Memory B cell (primary cell): Measurements from ENCODE around the gene PUSL1.

Source experiments
- ATAC-seq: fragments of 150-1000 bp; cut with Tn5 transposase; 2 replicates; pipeline ENCODE4 v1.10.0; 2021; ENCODE audit warnings: low read depth, mild to moderate bottlenecking, moderate library complexity
- DNase-seq, 2 donors: peaks; one replicate each; pipeline ENCODE4 v3.0.0; 2022; ENCODE audit warnings: low spot score in 2 of 2
- H3K27ac Mint-ChIP-seq: one replicate; pipeline ENCODE4 v1.8.0; 2022; ENCODE audit warnings: mild to moderate bottlenecking, moderate library complexity, mixed read lengths
- H3K27me3 Mint-ChIP-seq: one replicate; pipeline ENCODE4 v1.8.0; 2022; ENCODE audit warnings: mixed read lengths
- H3K36me3 Mint-ChIP-seq: one replicate; pipeline ENCODE4 v1.8.0; 2022; ENCODE audit warnings: mild to moderate bottlenecking, mixed read lengths
- H3K4me1 Mint-ChIP-seq: one replicate; pipeline ENCODE4 v1.8.0; 2022; ENCODE audit warnings: mixed read lengths
- H3K4me3 Mint-ChIP-seq: one replicate; pipeline ENCODE4 v1.8.0; 2022; ENCODE audit warnings: mild to moderate bottlenecking, moderate library complexity, mixed read lengths
- H3K9me3 Mint-ChIP-seq: one replicate; pipeline ENCODE4 v1.8.0; 2022; ENCODE audit warnings: mixed read lengths

Gene PUSL1

DNA sequence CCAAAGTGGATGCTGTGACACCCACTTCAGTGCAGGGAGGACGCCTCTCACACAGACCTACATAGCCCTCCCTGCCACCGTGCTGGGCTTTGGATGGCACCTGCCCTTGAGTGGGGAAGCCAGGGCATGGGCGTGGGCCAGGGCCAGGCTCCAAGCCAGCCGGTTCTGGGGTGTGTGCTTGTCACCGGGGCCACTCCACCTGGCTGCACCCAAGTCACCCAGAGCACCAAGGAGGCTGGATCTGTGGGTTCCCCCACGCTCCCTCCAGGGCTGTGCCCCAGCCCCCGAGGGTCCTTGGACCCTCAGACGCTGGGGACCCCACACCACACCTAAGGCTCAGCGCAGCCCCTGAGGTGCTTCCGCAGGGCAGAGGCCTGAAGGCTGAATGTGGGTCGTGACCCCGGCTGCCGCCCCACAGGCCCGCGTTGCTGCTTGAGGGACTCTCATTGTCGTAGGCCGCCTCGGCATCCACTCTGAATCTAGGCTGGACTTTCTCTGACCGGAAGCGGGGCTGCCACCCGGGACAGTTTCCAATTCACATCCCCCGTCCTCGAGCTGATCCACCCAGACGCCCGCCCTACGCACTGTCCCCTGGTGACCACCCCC lies 48.5 kb downstream of the PUSL1 start:
- Mint-ChIP-seq H3K4me1 (peaks cover 23% of the 10 kb centered on the region), H3K36me3 (peaks cover 2% of the 10 kb centered on the region), H3K9me3 (no peaks in the 10 kb centered on the region), H3K27me3 (peaks cover 20% of the 10 kb centered on the region), H3K27ac (no peak overlapping the region), H3K4me3 (no peak overlapping the region)
- DNase-seq (peak in 1 of 2 donors; percentile 15), ATAC-seq (no peak)

DNA sequence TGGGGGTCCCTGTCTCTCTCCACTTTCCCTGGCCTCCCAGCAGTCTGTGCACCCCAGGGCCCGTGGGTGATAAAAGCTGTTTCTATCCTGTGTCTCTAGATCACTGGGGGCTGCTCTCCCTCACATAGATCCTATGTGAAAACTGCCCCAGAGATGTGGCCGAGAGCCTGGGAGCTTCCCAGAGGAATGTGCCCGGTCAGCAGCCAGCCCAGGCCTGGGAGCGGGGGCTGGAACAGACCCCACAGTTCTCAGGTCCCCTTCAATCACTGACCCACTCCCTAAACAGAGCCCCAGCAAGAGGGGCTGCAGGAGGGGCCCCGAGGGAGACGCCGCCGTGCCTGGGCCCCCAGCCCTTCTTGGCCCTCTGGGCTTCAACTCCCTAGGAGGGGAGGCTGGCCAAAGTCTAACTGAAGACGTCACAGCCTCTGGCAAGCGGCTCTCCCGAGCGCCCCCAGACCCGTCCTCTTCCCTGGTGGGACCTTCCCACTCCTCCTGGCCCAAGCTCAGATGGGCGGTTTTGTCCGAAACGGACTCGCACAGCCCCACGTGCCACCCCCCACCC lies 49.6 kb downstream of the PUSL1 start:
- H3K9me3 Mint-ChIP-seq: no peaks in the 10 kb centered on the region
- no peak overlapping the region for H3K27ac Mint-ChIP-seq
- no peak for DNase-seq
- H3K4me1 Mint-ChIP-seq: peaks cover 13% of the 10 kb centered on the region
- no peaks in the 10 kb centered on the region for H3K36me3 Mint-ChIP-seq
- peaks cover 13% of the 10 kb centered on the region for H3K27me3 Mint-ChIP-seq
- no peak for ATAC-seq
- no peak overlapping the region for H3K4me3 Mint-ChIP-seq

DNA sequence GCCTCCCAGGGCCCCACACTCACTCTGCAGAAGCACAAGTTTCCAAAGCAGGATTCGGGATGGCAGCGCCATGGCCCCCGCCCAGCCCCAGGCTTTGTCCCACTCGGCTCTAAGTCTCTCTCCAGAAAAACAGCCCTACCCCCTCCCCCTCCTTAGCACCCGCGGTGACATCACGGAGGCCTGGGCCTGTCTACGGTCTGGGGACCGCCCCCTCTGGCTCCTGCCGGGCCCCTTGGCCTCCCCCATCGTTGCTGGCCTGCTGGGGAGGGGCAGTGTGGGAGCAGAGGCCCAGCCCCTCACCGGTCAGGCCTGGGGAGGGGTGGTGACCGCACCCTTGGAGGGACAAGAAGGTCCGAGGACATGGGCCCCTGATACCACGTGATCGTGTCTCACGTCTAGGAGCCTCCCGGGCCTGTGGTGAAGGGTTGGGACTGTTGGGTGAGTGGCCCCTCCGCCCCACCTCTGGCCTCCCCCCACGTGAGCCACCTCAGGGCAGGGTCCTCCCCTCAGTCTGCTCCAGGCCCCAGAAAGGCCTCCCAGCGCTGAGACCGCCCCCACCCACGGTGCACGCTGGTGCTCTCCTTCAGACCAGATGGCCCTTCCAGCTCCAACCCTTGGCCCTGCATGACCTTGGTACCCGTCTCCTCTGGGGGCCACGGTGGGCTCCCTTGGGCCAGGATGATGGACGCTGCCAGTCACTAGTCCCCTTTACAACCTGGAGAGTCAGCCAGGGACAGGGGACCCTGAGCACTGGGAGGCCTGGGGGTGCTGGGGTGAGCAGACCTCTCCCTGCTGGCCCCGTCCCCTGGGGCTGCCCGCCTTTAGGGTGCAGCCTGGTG lies 50.3 kb downstream of the PUSL1 start, which contains the start of gene MXRA8:
Gene MXRA8 (minus strand): TSS at position 123 of the 839 bp plus-strand sequence. CDS start 51 bp downstream, at position 72.
- peaks cover 12% of the 10 kb centered on the region for H3K4me1 Mint-ChIP-seq
- peaks cover 13% of the 10 kb centered on the region for H3K27me3 Mint-ChIP-seq
- ATAC-seq (no peak), DNase-seq (no peak)
- H3K4me3 Mint-ChIP-seq: no peak within 1 kb of the TSS
- H3K27ac Mint-ChIP-seq: no peak within 1 kb of the TSS
- no peaks in the 10 kb centered on the region for H3K9me3 Mint-ChIP-seq
- H3K36me3 Mint-ChIP-seq: no peaks in the 10 kb centered on the region

DNA sequence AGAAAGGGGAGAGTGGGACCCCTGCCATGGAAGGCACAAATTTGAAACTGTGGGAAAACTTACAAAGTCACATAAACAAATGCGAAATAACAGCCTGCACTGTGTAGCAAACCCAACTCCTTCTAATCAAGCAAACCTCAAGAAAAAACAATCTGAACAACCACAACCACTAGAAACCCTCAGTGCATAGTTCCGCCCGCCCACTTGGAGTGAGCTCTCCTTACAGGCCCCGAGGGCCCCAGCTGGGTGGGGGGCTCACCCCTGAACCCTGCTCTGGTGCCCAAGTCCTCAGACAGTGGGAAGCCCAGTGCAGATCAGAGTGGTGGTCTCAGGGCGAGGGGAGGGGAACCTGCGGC lies 50.9 kb downstream of the PUSL1 start:
- no peak overlapping the region for H3K4me3 Mint-ChIP-seq

DNA sequence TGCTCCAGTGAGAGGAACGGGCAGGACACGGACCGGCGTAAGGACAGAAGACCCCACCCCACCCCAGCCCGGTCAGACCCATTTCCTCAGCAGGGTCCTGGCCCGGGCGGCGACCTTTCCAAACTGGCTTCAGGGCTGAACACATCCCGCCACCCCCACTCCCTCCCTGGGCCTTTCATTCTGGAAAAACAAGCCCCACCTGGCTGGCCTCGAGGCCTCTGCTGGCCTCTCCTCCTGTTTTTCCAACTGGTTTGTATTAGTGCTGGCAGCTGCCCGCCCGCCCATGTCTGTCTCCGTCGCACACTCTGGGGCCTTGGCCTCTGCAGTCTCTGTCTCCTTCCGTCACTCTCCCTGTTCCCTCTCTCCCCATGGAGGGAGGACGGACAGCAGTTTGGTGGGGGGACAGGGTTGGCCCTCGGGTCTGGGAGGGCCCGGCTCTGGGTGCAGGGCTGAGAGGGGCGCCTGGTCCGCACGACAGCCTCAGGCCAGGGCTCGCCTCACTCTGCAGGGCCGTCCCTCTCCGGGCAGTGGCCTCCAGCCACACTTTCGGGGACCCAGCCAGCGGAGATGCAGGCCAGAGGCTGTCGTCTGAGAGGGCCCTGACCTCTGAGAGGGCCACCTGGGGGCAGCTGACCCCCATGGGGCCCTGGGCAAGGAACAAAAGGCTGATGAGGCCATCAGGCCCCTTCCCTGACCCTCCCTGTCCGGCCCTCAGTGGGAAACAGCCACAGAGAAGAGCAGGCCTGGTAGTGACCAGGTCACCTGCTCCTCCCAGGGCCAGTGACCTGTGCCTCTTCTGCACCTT lies 51.5 kb downstream of the PUSL1 start:
- Mint-ChIP-seq H3K4me3 (no peak overlapping the region), H3K27me3 (peaks cover 13% of the 10 kb centered on the region), H3K4me1 (peaks cover 10% of the 10 kb centered on the region), H3K27ac (no peak overlapping the region), H3K9me3 (no peaks in the 10 kb centered on the region), H3K36me3 (no peaks in the 10 kb centered on the region)
- no peak for DNase-seq
- no peak for ATAC-seq

More for the DNA sequence above, 50.9 kb downstream of the PUSL1 start:
- Mint-ChIP-seq H3K4me1 (peaks cover 10% of the 10 kb centered on the region), H3K27me3 (peaks cover 13% of the 10 kb centered on the region), H3K9me3 (no peaks in the 10 kb centered on the region), H3K36me3 (no peaks in the 10 kb centered on the region), H3K27ac (no peak overlapping the region)
- ATAC-seq: peak; percentile 34
- no peak for DNase-seq

DNA sequence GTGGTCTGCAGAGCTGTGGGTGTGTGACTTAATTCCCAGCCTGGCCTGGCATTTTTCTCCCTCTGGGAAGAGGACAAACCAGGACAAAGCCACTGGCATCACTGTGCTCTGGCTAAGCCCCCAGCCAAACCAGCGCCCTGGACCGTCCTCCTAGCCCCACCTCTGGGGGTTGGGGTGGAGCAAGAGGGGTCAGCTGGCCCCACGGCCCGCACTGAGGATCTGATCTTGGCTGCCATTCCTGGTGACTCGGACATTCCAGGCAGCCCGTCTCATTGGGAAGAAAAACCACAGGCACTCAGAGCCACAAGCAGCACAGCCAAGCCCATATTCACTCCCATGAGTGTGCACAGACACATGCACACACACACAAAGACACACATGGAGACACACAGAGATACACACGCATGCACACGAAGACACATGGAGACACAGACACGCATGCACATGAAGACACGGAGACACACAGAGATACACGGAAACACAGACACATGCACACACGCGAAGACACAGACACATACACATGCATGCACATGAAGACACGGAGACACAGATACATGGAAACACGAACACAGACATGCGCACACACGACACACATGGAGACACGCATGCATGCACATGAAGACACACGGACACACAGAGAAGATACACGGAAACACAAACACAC lies 52.2 kb downstream of the PUSL1 start:
- no peak for ATAC-seq
- H3K36me3 Mint-ChIP-seq: no peaks in the 10 kb centered on the region
- H3K27ac Mint-ChIP-seq: no peak overlapping the region
- H3K9me3 Mint-ChIP-seq: no peaks in the 10 kb centered on the region
- DNase-seq: no peak
- H3K4me1 Mint-ChIP-seq: peaks cover 10% of the 10 kb centered on the region
- H3K27me3 Mint-ChIP-seq: peaks cover 13% of the 10 kb centered on the region
- no peak overlapping the region for H3K4me3 Mint-ChIP-seq
